GM12878 (cell line): ENCODE measurements around the gene CYREN. TPM values are rescaled to one million over a fixed set of nuclear protein-coding genes. Genes with fewer than 3 reads are reported as not detected.

Source experiments
- ATAC-seq: fragments of 200-7000 bp; cut with Tn5 transposase; 3 replicates; pipeline ENCODE4 v1.9.1; 2020; ENCODE audit warnings: mild to moderate bottlenecking, moderate library complexity
- BruUV-seq: library from RNA; stranded (reverse); fragments of 400-500 nt; replicated peaks from 2 replicates; lab custom pipeline; 2021; lab: Mats Ljungman, UMichigan
- CTCF ChIA-PET: fragments of 300-600 bp; sonication (Branson Sonifier 250); formaldehyde crosslinking; extraction: SDS; loops from one replicate; lab custom pipeline; 2021; ENCODE audit warnings: inconsistent platforms; lab: Yijun Ruan, JAX
- POLR2A ChIA-PET: fragments of 350-600 bp; formaldehyde crosslinking; extraction: SDS; loops from one replicate; lab custom pipeline; 2021; ENCODE audit warnings: inconsistent platforms; lab: Charles Lee
- RAD21 ChIA-PET: fragments of 300-600 bp; sonication (Branson Sonifier 250); formaldehyde crosslinking; loops from one replicate; lab custom pipeline; 2023; ENCODE audit warnings: antibody characterized with exemption; ENCODE audit not compliant: unreplicated experiment; lab: Charles Lee
- SMC1A ChIA-PET: fragments of 300-600 bp; sonication (Branson Sonifier 250); formaldehyde crosslinking; loops from one replicate; lab custom pipeline; 2023; ENCODE audit not compliant: unreplicated experiment, uncharacterized antibody; lab: Charles Lee
- DNase-seq: peaks from one replicate; pipeline ENCODE4 v3.0.0-alpha.2; 2011; ENCODE audit warnings: low read depth, low spot score
- FAIRE-seq: peaks from 3 replicates; lab custom pipeline; 2011; peaks lifted over from hg19 to GRCh38; lab: Jason Lieb, UNC
- H2AFZ ChIP-seq: 2 replicates; pipeline ENCODE4 v1.6.0; 2011; ENCODE audit warnings: low read depth, low read length, control low read depth; ENCODE audit not compliant: control insufficient read depth
- H3K27ac ChIP-seq: 2 replicates; pipeline ENCODE4 v1.5.1; 2011; ENCODE audit warnings: control low read depth; ENCODE audit not compliant: control insufficient read depth, insufficient read depth
- H3K27me3 ChIP-seq, 2 experiments: replicated peaks in 1 of 2; 2 replicates each; pipeline versions ENCODE4 v1.6.0 to v1.6.1; 2011; ENCODE audit warnings: low read length in 1 of 2; ENCODE audit not compliant: control insufficient read depth in 2 of 2, insufficient read depth in 2 of 2
- H3K36me3 ChIP-seq, 2 experiments: 2 replicates each; pipeline ENCODE4 v1.5.1; 2011; ENCODE audit warnings: low read length in 1 of 2; ENCODE audit not compliant: control insufficient read depth in 2 of 2, insufficient read depth in 2 of 2
- H3K4me1 ChIP-seq: 2 replicates; pipeline ENCODE4 v1.6.1; 2011; ENCODE audit warnings: mild to moderate bottlenecking, low read length, moderate library complexity, mixed read lengths; ENCODE audit not compliant: control insufficient read depth, insufficient read depth
- H3K4me2 ChIP-seq: 2 replicates; pipeline ENCODE4 v1.6.0; 2011; ENCODE audit warnings: control low read depth; ENCODE audit not compliant: control insufficient read depth, insufficient read depth
- H3K4me3 ChIP-seq: fragments of 200-600 bp; sonication (generic); 2 replicates; pipeline ENCODE4 v1.5.1; 2016
- H3K79me2 ChIP-seq: 2 replicates; pipeline ENCODE4 v1.6.0; 2011; ENCODE audit warnings: low read length; ENCODE audit not compliant: control insufficient read depth, insufficient read depth
- H3K9ac ChIP-seq: 2 replicates; pipeline ENCODE4 v1.8.0; 2011; ENCODE audit warnings: low read length, control low read depth, mixed read lengths; ENCODE audit not compliant: control insufficient read depth, insufficient read depth
- H3K9me3 ChIP-seq: replicated peaks from 3 replicates; pipeline ENCODE4 v1.5.1; 2011; ENCODE audit warnings: mild to moderate bottlenecking, low read length; ENCODE audit not compliant: control insufficient read depth, insufficient read depth
- H4K20me1 ChIP-seq: 2 replicates; pipeline ENCODE4 v1.6.0; 2011; ENCODE audit not compliant: control insufficient read depth, insufficient read depth
- ATF7 ChIP-seq: fragments of 450-650 bp; IDR thresholded peaks from 2 replicates; pipeline ENCODE4 v1.6.1; 2016; ENCODE audit warnings: low read depth, mild to moderate bottlenecking
- BRCA1 ChIP-seq: IDR thresholded peaks from 2 replicates; pipeline ENCODE4 v1.6.1; 2011; ENCODE audit warnings: low read depth, low read length, improper control_type of control experiment
- CEBPB ChIP-seq, 2 experiments: fragments of 150-350 bp in 1 of 2; IDR thresholded peaks; 2 replicates each; pipeline ENCODE4 v1.6.1; 2012 to 2014; ENCODE audit warnings: low read depth in 2 of 2, low read length in 2 of 2, borderline replicate concordance in 1 of 2, inconsistent platforms in 1 of 2
- KLF5 ChIP-seq: fragments of 450-650 bp; IDR thresholded peaks from 2 replicates; pipeline ENCODE4 v1.6.1; 2014; ENCODE audit warnings: mild to moderate bottlenecking; ENCODE audit not compliant: partially characterized antibody
- MEF2A ChIP-seq: IDR thresholded peaks from 2 replicates; pipeline ENCODE4 v1.6.1; 2011; ENCODE audit warnings: low read depth, mild to moderate bottlenecking, low read length, moderate library complexity; ENCODE audit not compliant: insufficient read depth
- MXI1 ChIP-seq: fragments of 150-350 bp; IDR thresholded peaks from 2 replicates; pipeline ENCODE4 v1.6.1; 2011; ENCODE audit warnings: low read depth, mild to moderate bottlenecking, inconsistent platforms, low read length, improper control_type of control experiment
- NRF1 ChIP-seq: conservative IDR thresholded peaks from 2 replicates; pipeline ENCODE4 v1.6.1; 2011; ENCODE audit warnings: mild to moderate bottlenecking, low read depth, low read length, improper control_type of control experiment
- POLR2AphosphoS2 ChIP-seq: IDR thresholded peaks from 2 replicates; pipeline ENCODE4 v1.6.1; 2011; ENCODE audit warnings: low read depth, mild to moderate bottlenecking, low read length, improper control_type of control experiment, moderate library complexity
- SIN3A ChIP-seq: IDR thresholded peaks from 2 replicates; pipeline ENCODE4 v1.6.1; 2012; ENCODE audit warnings: low read depth, low read length, improper control_type of control experiment
- SMAD1 ChIP-seq: fragments of 450-650 bp; IDR thresholded peaks from 2 replicates; pipeline ENCODE4 v1.6.1; 2018; ENCODE audit warnings: mild to moderate bottlenecking, low read depth; ENCODE audit not compliant: partially characterized antibody
- SPI1 ChIP-seq: IDR thresholded peaks from 2 replicates; pipeline ENCODE4 v1.6.1; 2011; ENCODE audit warnings: low read depth, mild to moderate bottlenecking, low read length, moderate library complexity, borderline replicate concordance; ENCODE audit not compliant: insufficient read depth
- SREBF2 ChIP-seq: IDR thresholded peaks from 2 replicates; pipeline ENCODE4 v1.6.1; 2012; ENCODE audit warnings: mild to moderate bottlenecking, low read length
- ZNF274 ChIP-seq: IDR thresholded peaks from one replicate; pipeline ENCODE4 v1.8.0; 2011; ENCODE audit not compliant: insufficient read length, insufficient read depth
- WGBS: methylation state at CpG from one replicate; pipeline ENCODE4 v1.1.6; 2016; ENCODE audit warnings: low lambda C conversion rate; ENCODE audit not compliant: insufficient replicate concordance, insufficient coverage; ENCODE audit errors: missing lambda C conversion rate; 5-methylcytosine and 5-hydroxymethylcytosine counted together
- in situ Hi-C: fragments of 300-500 bp; cut with MboI; formaldehyde crosslinking; loops from 9 replicates; pipeline ENCODE4 v1.14.3; 2018; ENCODE audit warnings: mixed read lengths
- intact Hi-C: fragments of 100-400 bp; cut with micrococcal nuclease; formaldehyde crosslinking; loops from one replicate; pipeline ENCODE4 v1.14.2; 2022; ENCODE audit not compliant: unreplicated experiment
- polyA plus RNA-seq, 11 experiments: library from polyadenylated mRNA; depleted of rRNA in 4 of 11; unstranded in 6 of 11; stranded (reverse) in 5 of 11; fragments of >200 nt; fragmentation: Nextera tagmentation in 4 of 11; fragmentation: Illumina TruSeq in 1 of 11; extraction: Ambion mirVana in 4 of 11; extraction: Trizol in 1 of 11; gene quantifications; 1 replicate in 1 of 11; 2 replicates in 10 of 11; pipeline versions ENCODE4 v1.2.1 to v1.2.3, GENCODE V29; 2011 to 2016; ENCODE audit warnings: inconsistent platforms in 2 of 11, missing spikeins in 2 of 11, low read depth in 1 of 11
- total RNA-seq, 4 experiments: library from RNA; depleted of rRNA in 3 of 4; stranded (reverse); fragments of >200 nt in 3 of 4; fragmentation: Illumina TruSeq in 1 of 4; extraction: Trizol in 1 of 4; gene quantifications; 2 replicates each; pipeline versions ENCODE4 v1.2.1 to v1.2.3, GENCODE V29; 2013 to 2021
- TF ChIP-seq, protein P1 (sequence below): fragments of 450-650 bp; IDR thresholded peaks from 2 replicates; pipeline ENCODE4 v1.6.1; 2017; ENCODE audit warnings: mild to moderate bottlenecking
- TF ChIP-seq, protein P2 (sequence below): fragments of 450-650 bp; conservative IDR thresholded peaks from 2 replicates; pipeline ENCODE4 v1.6.1; 2017; ENCODE audit warnings: mild to moderate bottlenecking, moderate library complexity
- TF ChIP-seq, protein P3 (sequence below): fragments of 450-650 bp; formaldehyde crosslinking; IDR thresholded peaks from 2 replicates; pipeline ENCODE4 v1.5.0; 2022; ENCODE audit warnings: mild to moderate bottlenecking, missing genetic modification characterization

Gene CYREN
- total and polyA plus RNA-seq, 10 of the 15 experiments (the other 5 are each of a cell fraction or from before 2014, with no cell fraction given) = 8.7 to 64.3 (median 55.7) TPM

DNA sequence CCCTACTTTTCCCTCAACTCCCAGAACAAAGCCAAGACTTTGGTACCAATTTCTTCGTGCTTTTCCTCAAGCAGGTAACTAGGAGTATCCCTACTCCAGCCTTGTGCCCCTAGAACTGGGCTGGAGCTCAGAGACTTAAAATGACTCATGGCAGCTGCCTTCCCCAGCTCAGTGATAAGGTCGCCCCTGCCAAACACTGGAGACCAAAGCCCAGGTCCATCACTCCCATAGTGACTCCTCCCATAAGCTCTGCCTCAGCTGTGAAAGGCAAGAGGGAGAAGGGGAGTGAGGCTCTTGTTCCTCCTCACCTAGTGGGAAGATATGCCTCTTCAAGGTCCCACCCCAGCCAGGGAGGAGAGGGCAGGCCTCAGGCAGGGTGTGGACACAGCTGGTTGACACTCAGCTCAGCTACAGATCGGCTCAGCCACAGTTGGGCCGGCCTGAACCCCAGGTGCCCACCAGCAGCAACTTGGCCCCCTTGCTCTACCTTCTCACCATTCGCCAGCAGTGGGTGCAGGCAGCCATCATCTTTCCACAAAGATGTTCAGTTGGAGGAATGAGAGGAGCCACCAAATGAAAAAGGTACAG is 13.8 kb upstream of the CYREN start (continued):
- TF ChIP-seq, protein P1, sequence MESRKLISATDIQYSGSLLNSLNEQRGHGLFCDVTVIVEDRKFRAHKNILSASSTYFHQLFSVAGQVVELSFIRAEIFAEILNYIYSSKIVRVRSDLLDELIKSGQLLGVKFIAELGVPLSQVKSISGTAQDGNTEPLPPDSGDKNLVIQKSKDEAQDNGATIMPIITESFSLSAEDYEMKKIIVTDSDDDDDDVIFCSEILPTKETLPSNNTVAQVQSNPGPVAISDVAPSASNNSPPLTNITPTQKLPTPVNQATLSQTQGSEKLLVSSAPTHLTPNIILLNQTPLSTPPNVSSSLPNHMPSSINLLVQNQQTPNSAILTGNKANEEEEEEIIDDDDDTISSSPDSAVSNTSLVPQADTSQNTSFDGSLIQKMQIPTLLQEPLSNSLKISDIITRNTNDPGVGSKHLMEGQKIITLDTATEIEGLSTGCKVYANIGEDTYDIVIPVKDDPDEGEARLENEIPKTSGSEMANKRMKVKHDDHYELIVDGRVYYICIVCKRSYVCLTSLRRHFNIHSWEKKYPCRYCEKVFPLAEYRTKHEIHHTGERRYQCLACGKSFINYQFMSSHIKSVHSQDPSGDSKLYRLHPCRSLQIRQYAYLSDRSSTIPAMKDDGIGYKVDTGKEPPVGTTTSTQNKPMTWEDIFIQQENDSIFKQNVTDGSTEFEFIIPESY = no peak
- no peak for TF ChIP-seq MXI1
- TF ChIP-seq BRCA1 = no peak
- no peak for TF ChIP-seq NRF1
- TF ChIP-seq MEF2A = no peak

DNA sequence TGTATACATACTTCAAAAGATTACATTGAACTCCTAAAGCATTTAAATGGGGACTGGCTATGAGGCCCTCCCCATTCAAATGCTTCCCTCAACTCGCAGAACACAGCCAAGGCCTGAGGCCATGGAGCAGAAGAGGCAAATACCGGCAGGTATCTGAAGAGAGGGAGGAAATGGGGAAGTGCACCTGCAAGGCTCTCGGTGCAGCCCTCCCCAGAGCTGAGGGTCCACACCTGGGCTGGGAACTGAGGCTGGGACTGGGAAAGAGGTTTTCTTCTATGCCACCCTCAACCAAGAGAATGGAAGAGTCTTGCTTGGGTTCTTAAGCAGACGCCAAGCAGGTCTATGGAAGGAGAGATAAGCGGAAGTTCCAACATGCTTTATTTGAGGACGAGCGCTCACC is 13.0 kb upstream of the CYREN start:
- Histone ChIP-seq H3K79me2 (peaks cover 30% of the 10 kb centered on the region), H3K9ac (no peak overlapping the region), H3K9me3 (peaks cover 34% of the 10 kb centered on the region), H3K36me3 (peaks cover 24 to 53% of the 10 kb centered on the region in 2 experiments), H3K4me1 (peaks cover 22% of the 10 kb centered on the region), H3K27me3 (no peaks in the 10 kb centered on the region), H4K20me1 (no peaks in the 10 kb centered on the region), H3K27ac (no peak overlapping the region), H2AFZ (no peak overlapping the region), H3K4me3 (no peak overlapping the region), H3K4me2 (no peak overlapping the region)
- SMC1A ChIA-PET = interaction anchor here (9.3 kb wide), 1 partner anchor 9 kb away, joined by 135 read pairs; the partner anchor contains the start of gene CYREN
- CTCF ChIA-PET = interaction anchor here (10.2 kb wide), 1 partner anchor 11 kb away, joined by 135 read pairs; the partner anchor contains the start of gene CYREN
- no TSS peak for BruUV-seq
- POLR2A ChIA-PET = interaction anchor here (0.8 to 9.9 kb wide), 3 partner anchors 10 to 23 kb away, joined by 3 to 299 read pairs (median 155); partner anchors contain the start of genes CYREN and WDR91
- RAD21 ChIA-PET = interaction anchor here (8.4 kb wide), 1 partner anchor 10 kb away, joined by 146 read pairs; the partner anchor contains the start of gene CYREN
- in situ Hi-C loops (no loop called here), intact Hi-C loops (no loop called here)
- TF ChIP-seq SMAD1 (no peak), POLR2AphosphoS2 (peak; percentile 19; the same call in 1 of the 2 replicates), SIN3A (no peak), ZNF274 (no peak), KLF5 (no peak), ATF7 (no peak), SREBF2 (no peak), CEBPB (IDR thresholded peaks at IDR 0.05; ENCODE audit: borderline replicate concordance in 1 of 2, low read depth in 2 of 2, low read length in 2 of 2) (no peak), SPI1 (peak; percentile 43; the same call in 1 of the 2 replicates)
- TF ChIP-seq, protein P2, sequence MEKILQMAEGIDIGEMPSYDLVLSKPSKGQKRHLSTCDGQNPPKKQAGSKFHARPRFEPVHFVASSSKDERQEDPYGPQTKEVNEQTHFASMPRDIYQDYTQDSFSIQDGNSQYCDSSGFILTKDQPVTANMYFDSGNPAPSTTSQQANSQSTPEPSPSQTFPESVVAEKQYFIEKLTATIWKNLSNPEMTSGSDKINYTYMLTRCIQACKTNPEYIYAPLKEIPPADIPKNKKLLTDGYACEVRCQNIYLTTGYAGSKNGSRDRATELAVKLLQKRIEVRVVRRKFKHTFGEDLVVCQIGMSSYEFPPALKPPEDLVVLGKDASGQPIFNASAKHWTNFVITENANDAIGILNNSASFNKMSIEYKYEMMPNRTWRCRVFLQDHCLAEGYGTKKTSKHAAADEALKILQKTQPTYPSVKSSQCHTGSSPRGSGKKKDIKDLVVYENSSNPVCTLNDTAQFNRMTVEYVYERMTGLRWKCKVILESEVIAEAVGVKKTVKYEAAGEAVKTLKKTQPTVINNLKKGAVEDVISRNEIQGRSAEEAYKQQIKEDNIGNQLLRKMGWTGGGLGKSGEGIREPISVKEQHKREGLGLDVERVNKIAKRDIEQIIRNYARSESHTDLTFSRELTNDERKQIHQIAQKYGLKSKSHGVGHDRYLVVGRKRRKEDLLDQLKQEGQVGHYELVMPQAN = no peak
- TF ChIP-seq, protein P3, sequence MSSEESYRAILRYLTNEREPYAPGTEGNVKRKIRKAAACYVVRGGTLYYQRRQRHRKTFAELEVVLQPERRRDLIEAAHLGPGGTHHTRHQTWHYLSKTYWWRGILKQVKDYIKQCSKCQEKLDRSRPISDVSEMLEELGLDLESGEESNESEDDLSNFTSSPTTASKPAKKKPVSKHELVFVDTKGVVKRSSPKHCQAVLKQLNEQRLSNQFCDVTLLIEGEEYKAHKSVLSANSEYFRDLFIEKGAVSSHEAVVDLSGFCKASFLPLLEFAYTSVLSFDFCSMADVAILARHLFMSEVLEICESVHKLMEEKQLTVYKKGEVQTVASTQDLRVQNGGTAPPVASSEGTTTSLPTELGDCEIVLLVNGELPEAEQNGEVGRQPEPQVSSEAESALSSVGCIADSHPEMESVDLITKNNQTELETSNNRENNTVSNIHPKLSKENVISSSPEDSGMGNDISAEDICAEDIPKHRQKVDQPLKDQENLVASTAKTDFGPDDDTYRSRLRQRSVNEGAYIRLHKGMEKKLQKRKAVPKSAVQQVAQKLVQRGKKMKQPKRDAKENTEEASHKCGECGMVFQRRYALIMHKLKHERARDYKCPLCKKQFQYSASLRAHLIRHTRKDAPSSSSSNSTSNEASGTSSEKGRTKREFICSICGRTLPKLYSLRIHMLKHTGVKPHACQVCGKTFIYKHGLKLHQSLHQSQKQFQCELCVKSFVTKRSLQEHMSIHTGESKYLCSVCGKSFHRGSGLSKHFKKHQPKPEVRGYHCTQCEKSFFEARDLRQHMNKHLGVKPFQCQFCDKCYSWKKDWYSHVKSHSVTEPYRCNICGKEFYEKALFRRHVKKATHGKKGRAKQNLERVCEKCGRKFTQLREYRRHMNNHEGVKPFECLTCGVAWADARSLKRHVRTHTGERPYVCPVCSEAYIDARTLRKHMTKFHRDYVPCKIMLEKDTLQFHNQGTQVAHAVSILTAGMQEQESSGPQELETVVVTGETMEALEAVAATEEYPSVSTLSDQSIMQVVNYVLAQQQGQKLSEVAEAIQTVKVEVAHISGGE (CRISPR knock-in tag) = no peak
- 82% methylated on average over 7 of the region's 7 CpGs for WGBS
- DNase-seq (no peak), ATAC-seq (no peak), FAIRE-seq (no peak)
